Mesendoderm (in vitro differentiated cells): ENCODE measurements around the gene MTHFD1L.

Source experiments
- DNase-seq: peaks from one replicate; pipeline ENCODE4 v3.0.0; 2013
- H2AK5ac ChIP-seq: 2 replicates; pipeline ENCODE4 v1.6.1; 2013; ENCODE audit warnings: low read length, inconsistent platforms
- H2BK120ac ChIP-seq: 2 replicates; pipeline ENCODE4 v1.6.1; 2013; ENCODE audit warnings: low read depth, mild to moderate bottlenecking, low read length, moderate library complexity, mixed read lengths
- H2BK15ac ChIP-seq: replicated peaks from 2 replicates; pipeline ENCODE4 v1.6.1; 2013; ENCODE audit warnings: low read depth, mild to moderate bottlenecking, moderate library complexity
- H2BK5ac ChIP-seq: 2 replicates; pipeline ENCODE4 v1.6.1; 2013; ENCODE audit warnings: low read length, inconsistent platforms
- H3K18ac ChIP-seq: 2 replicates; pipeline ENCODE4 v1.6.1; 2013; ENCODE audit warnings: mild to moderate bottlenecking, low read length, mixed read lengths
- H3K23ac ChIP-seq: one replicate; pipeline ENCODE4 v1.6.1; 2013; ENCODE audit warnings: low read length
- H3K27ac ChIP-seq: 2 replicates; pipeline ENCODE4 v1.5.1; 2013; ENCODE audit warnings: low read depth, mild to moderate bottlenecking, inconsistent platforms, low read length, moderate library complexity
- H3K27me3 ChIP-seq: 2 replicates; pipeline ENCODE4 v1.6.1; 2013; ENCODE audit warnings: low read length, control low read depth, mild to moderate bottlenecking, inconsistent platforms; ENCODE audit not compliant: insufficient read depth, poor library complexity
- H3K36me3 ChIP-seq: 2 replicates; pipeline ENCODE4 v1.6.1; 2013; ENCODE audit warnings: low read length, inconsistent platforms; ENCODE audit not compliant: control insufficient read depth, insufficient read depth
- H3K4ac ChIP-seq: one replicate; pipeline ENCODE4 v1.6.1; 2013; ENCODE audit warnings: low read depth, mild to moderate bottlenecking, low read length, moderate library complexity
- H3K4me1 ChIP-seq: 2 replicates; pipeline ENCODE4 v1.6.1; 2013; ENCODE audit warnings: low read depth, low read length, inconsistent platforms; ENCODE audit not compliant: control insufficient read depth
- H3K4me2 ChIP-seq: 2 replicates; pipeline ENCODE4 v1.6.1; 2013; ENCODE audit warnings: low read length
- H3K4me3 ChIP-seq: 2 replicates; pipeline ENCODE4 v1.5.1; 2013; ENCODE audit warnings: mild to moderate bottlenecking, low read length
- H3K56ac ChIP-seq: one replicate; pipeline ENCODE4 v1.6.1; 2013; ENCODE audit warnings: low read length
- H3K79me1 ChIP-seq: 2 replicates; pipeline ENCODE4 v1.6.1; 2013; ENCODE audit warnings: low read length, inconsistent platforms
- H3K79me2 ChIP-seq: 2 replicates; pipeline ENCODE4 v1.6.1; 2013; ENCODE audit warnings: mild to moderate bottlenecking, low read length; ENCODE audit not compliant: control insufficient read depth, insufficient read depth
- H3K9ac ChIP-seq: 2 replicates; pipeline ENCODE4 v1.6.1; 2013; ENCODE audit warnings: low read length, inconsistent platforms
- H4K5ac ChIP-seq: one replicate; pipeline ENCODE4 v1.6.1; 2013; ENCODE audit warnings: low read length
- H4K8ac ChIP-seq: one replicate; pipeline ENCODE4 v1.6.1; 2013; ENCODE audit warnings: low read depth, mild to moderate bottlenecking, control low read depth, low read length, moderate library complexity
- WGBS: extraction: QIAGEN DNeasy Blood & Tissue Kit; methylation state at CpG from one replicate; pipeline ENCODE4 v1.1.7; 2013; ENCODE audit warnings: low lambda C conversion rate, missing lambda C conversion rate; ENCODE audit not compliant: insufficient coverage; ENCODE audit errors: extremely low coverage; 5-methylcytosine and 5-hydroxymethylcytosine counted together

Gene MTHFD1L

GRCh38 chr6:151054306-151054705, 188.8 kb downstream of the MTHFD1L start:
- no peak overlapping the region for H2BK5ac ChIP-seq
- H3K18ac ChIP-seq = no peak overlapping the region
- H3K79me2 ChIP-seq = no peaks in the 10 kb centered on the region
- WGBS = no CpG with 5 or more reads among the region's 8 CpGs
- H3K4me2 ChIP-seq = no peak overlapping the region
- H3K4ac ChIP-seq = no peak overlapping the region
- H4K5ac ChIP-seq = no peak overlapping the region
- no peaks in the 10 kb centered on the region for H3K27me3 ChIP-seq
- no peak overlapping the region for H2BK15ac ChIP-seq
- H3K9ac ChIP-seq = no peak overlapping the region
- peaks cover 2% of the 10 kb centered on the region for H3K36me3 ChIP-seq
- H3K56ac ChIP-seq = no peak overlapping the region
- no peak overlapping the region for H2BK120ac ChIP-seq
- H3K27ac ChIP-seq = no peak overlapping the region
- H3K79me1 ChIP-seq = no peaks in the 10 kb centered on the region
- no peak overlapping the region for H4K8ac ChIP-seq
- DNase-seq = no peak
- no peak overlapping the region for H2AK5ac ChIP-seq
- H3K23ac ChIP-seq = no peak overlapping the region
- no peaks in the 10 kb centered on the region for H3K4me1 ChIP-seq
- H3K4me3 ChIP-seq = no peak overlapping the region

- H3K4me1 ChIP-seq = no peaks in the 10 kb centered on the region
- H3K79me2 ChIP-seq = no peaks in the 10 kb centered on the region
- H2BK120ac ChIP-seq = no peak overlapping the region
- peaks cover 2% of the 10 kb centered on the region for H3K36me3 ChIP-seq
- no peak overlapping the region for H3K4me3 ChIP-seq
- no peak overlapping the region for H3K23ac ChIP-seq
- WGBS = no CpG with 5 or more reads among the region's 9 CpGs
- no peaks in the 10 kb centered on the region for H3K27me3 ChIP-seq
- H3K27ac ChIP-seq = no peak overlapping the region
- H3K4me2 ChIP-seq = no peak overlapping the region
- DNase-seq = no peak
- no peak overlapping the region for H3K9ac ChIP-seq
- H2BK5ac ChIP-seq = no peak overlapping the region
- H2AK5ac ChIP-seq = no peak overlapping the region
- no peak overlapping the region for H3K56ac ChIP-seq
- H2BK15ac ChIP-seq = no peak overlapping the region
- no peaks in the 10 kb centered on the region for H3K79me1 ChIP-seq
- no peak overlapping the region for H3K18ac ChIP-seq
- H4K8ac ChIP-seq = no peak overlapping the region
- H4K5ac ChIP-seq = no peak overlapping the region
- no peak overlapping the region for H3K4ac ChIP-seq
Measured at GRCh38 chr6:151056230-151056907, 190.9 kb downstream of the MTHFD1L start.

DNA sequence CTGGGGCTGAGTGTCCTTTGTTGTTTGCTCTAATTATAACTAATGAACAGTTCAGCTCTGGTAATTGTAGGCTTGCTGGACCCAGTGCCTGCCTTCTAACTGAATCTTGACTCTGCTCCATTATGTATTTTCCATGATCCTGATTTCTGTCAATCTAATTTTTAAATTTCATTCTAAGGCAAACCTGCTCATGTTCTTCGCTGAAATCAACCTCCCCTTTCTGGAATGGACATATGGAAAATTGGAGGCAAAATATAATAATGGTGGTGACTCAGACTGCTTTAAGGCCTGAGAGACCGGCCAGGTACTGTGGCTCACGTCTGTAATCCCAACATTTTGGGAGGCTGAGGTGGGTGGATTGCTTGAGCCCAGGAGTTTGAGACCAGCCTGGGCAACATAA, 191.6 kb downstream of the MTHFD1L start:
- Histone ChIP-seq H2BK120ac (no peak overlapping the region), H3K4me3 (no peak overlapping the region), H2BK15ac (no peak overlapping the region), H3K4ac (no peak overlapping the region), H3K79me2 (no peaks in the 10 kb centered on the region), H3K79me1 (no peaks in the 10 kb centered on the region), H3K18ac (no peak overlapping the region), H3K36me3 (peaks cover 2% of the 10 kb centered on the region), H3K27ac (no peak overlapping the region), H4K5ac (no peak overlapping the region), H4K8ac (no peak overlapping the region), H3K23ac (no peak overlapping the region), H2AK5ac (no peak overlapping the region), H3K9ac (no peak overlapping the region), H3K4me2 (no peak overlapping the region), H3K4me1 (no peaks in the 10 kb centered on the region), H2BK5ac (no peak overlapping the region), H3K56ac (no peak overlapping the region), H3K27me3 (no peaks in the 10 kb centered on the region)
- DNase-seq = no peak
- no CpG with 5 or more reads among the region's 3 CpGs for WGBS

DNA sequence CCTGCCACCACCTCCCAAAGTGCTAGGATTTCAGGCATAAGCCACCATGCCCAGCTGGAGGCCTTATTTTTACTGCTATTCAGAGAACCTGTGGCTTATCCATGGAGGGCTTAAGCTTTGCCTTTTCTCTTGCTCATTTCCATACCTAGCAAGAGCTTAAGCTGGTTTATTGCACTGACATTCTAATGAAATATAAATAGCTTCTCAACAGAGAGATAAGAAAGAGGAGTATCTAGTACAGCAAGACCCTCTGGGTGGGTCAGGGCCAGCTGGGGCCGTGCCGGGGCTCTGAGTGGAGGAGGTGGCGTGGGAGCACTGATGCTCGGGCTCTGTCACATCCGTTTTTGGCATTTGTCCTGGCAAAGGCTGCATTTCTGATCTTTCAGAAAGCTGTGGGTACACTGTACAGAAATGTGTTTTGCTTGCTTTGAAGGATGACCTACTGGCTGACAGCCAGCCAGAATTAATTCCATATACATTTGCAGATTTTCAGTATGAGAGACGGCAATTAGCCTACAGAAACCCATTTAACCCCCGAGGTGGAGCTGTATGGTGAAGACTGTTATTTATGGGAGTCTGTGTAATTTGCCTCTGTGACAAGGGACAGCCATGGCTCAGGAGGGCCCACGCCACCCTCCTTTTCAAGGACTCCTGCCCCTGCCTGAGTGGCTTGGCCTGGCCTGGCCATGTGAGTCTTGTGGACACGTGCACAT, 192.7 kb downstream of the MTHFD1L start:
- Histone ChIP-seq H3K79me2 (no peaks in the 10 kb centered on the region), H3K4me1 (no peaks in the 10 kb centered on the region), H3K18ac (no peak overlapping the region), H2BK15ac (no peak overlapping the region), H3K27ac (no peak overlapping the region), H3K23ac (no peak overlapping the region), H3K4me2 (no peak overlapping the region), H3K36me3 (peaks cover 2% of the 10 kb centered on the region), H3K27me3 (no peaks in the 10 kb centered on the region), H2AK5ac (no peak overlapping the region), H3K4ac (no peak overlapping the region), H3K56ac (no peak overlapping the region), H3K4me3 (no peak overlapping the region), H2BK5ac (no peak overlapping the region), H3K9ac (no peak overlapping the region), H4K5ac (no peak overlapping the region), H3K79me1 (no peaks in the 10 kb centered on the region), H4K8ac (no peak overlapping the region), H2BK120ac (no peak overlapping the region)
- no peak for DNase-seq
- WGBS = no CpG with 5 or more reads among the region's 9 CpGs

DNA sequence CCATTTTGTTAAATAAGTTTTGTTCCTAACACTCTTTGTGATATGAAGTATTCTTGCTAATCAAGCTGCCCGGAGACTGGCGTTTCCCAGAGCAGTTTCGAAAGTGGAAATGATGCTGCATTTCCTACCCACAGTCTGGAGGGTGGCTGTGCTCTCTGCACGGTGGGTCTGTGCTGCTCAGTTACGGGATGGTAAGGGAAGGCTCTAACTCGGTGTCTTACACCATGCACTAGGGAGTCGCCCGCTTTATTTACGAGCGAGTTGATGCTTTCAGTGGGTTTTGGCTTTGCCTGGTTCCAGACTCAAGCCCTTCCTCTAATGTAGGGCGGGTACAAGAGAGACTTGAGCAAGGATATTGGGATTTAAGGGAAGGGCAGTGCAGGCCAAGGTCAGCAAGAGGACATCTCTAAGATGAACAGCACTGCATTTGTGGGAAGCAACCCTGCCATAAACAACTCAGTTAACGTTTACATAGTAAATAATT, 194.2 kb downstream of the MTHFD1L start:
- H3K79me2 ChIP-seq = no peaks in the 10 kb centered on the region
- WGBS = no CpG with 5 or more reads among the region's 12 CpGs
- no peak overlapping the region for H3K23ac ChIP-seq
- no peak overlapping the region for H3K9ac ChIP-seq
- H3K4me3 ChIP-seq = no peak overlapping the region
- H3K79me1 ChIP-seq = no peaks in the 10 kb centered on the region
- H2AK5ac ChIP-seq = no peak overlapping the region
- H2BK5ac ChIP-seq = no peak overlapping the region
- no peak overlapping the region for H3K4ac ChIP-seq
- no peak overlapping the region for H3K18ac ChIP-seq
- H3K27me3 ChIP-seq = no peaks in the 10 kb centered on the region
- H4K8ac ChIP-seq = no peak overlapping the region
- H2BK120ac ChIP-seq = no peak overlapping the region
- peaks cover 2% of the 10 kb centered on the region for H3K36me3 ChIP-seq
- DNase-seq = no peak
- H3K56ac ChIP-seq = no peak overlapping the region
- no peaks in the 10 kb centered on the region for H3K4me1 ChIP-seq
- no peak overlapping the region for H3K27ac ChIP-seq
- H4K5ac ChIP-seq = no peak overlapping the region
- no peak overlapping the region for H3K4me2 ChIP-seq
- no peak overlapping the region for H2BK15ac ChIP-seq
